NB4 (cell line): ENCODE results near the gene ASPDH.

Source experiments
- DNase-seq: peaks from one replicate; pipeline ENCODE4 v3.0.0; 2010; ENCODE audit warnings: low read depth
- H3K4me3 ChIP-seq: one replicate; pipeline ENCODE4 v1.5.1; 2011; ENCODE audit warnings: mild to moderate bottlenecking, low read depth, low read length, moderate library complexity
- MAX ChIP-seq: IDR thresholded peaks from 2 replicates; pipeline ENCODE4 v1.6.1; 2011; ENCODE audit warnings: low read depth, low read length
- MYC ChIP-seq: IDR thresholded peaks from 2 replicates; pipeline ENCODE4 v1.6.1; 2011; ENCODE audit warnings: low read depth, low read length
- POLR2A ChIP-seq: IDR thresholded peaks from 2 replicates; pipeline ENCODE4 v1.6.1; 2011; ENCODE audit warnings: mild to moderate bottlenecking; ENCODE audit not compliant: insufficient read length; ENCODE audit errors: extremely low read depth
- TF ChIP-seq, protein P1 (sequence below): IDR thresholded peaks from one replicate; pipeline ENCODE4 v1.5.1; 2012; ENCODE audit warnings: low read depth, low read length

ASPDH gene

GRCh38 chr19:50517704-50518075 lies 4.0 kb upstream of the ASPDH start:
- DNase-seq, result no peak
- no peak overlapping the region for H3K4me3 ChIP-seq
- no peak for TF ChIP-seq POLR2A

DNA sequence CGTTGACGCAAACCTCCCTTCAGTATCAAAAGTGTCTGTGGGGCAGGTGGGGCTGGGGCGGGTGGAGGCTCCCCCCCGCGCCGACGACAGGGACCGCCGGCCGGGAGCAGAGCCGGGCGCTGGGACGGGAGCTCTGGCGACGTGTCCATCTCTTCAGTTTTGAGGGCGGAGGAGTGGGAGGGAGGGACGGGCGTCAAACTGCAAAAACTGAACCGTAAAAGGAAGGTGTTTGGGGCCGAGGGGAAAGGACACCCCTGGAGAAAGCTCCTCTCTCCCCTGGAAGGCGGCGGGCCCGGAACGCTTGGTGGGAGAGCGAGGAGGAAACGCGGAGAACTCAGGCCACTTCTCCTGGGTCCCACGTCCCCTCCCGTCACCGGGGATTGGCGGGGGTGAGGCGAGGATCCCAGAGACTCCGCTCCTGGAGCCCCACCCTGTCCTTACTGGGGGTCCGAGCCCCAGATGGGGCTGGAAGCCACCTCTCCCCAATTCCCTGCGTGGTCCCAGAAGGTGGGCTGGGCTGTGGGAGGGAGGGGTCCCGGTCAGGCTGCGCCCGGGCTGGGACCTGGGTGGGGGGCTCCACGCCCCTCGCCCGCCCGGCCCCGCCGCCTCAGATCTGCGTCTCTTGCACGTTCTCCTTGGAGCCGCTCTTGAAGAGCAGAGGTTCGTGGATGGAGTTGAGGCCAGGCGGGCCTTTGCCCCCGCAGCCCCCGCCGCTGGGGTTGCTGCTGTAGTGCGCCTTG lies 3.4 kb upstream of the ASPDH start:
- TF ChIP-seq MYC (no peak), MAX (no peak), POLR2A (no peak)
- TF ChIP-seq, protein P1, sequence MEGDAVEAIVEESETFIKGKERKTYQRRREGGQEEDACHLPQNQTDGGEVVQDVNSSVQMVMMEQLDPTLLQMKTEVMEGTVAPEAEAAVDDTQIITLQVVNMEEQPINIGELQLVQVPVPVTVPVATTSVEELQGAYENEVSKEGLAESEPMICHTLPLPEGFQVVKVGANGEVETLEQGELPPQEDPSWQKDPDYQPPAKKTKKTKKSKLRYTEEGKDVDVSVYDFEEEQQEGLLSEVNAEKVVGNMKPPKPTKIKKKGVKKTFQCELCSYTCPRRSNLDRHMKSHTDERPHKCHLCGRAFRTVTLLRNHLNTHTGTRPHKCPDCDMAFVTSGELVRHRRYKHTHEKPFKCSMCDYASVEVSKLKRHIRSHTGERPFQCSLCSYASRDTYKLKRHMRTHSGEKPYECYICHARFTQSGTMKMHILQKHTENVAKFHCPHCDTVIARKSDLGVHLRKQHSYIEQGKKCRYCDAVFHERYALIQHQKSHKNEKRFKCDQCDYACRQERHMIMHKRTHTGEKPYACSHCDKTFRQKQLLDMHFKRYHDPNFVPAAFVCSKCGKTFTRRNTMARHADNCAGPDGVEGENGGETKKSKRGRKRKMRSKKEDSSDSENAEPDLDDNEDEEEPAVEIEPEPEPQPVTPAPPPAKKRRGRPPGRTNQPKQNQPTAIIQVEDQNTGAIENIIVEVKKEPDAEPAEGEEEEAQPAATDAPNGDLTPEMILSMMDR, result no peak
- DNase-seq, result no peak
- H3K4me3 ChIP-seq, result no peak overlapping the region

- DNase-seq, result no peak
- no peak overlapping the region for H3K4me3 ChIP-seq
- TF ChIP-seq POLR2A (no peak), MYC (no peak), MAX (no peak)
- TF ChIP-seq, protein P1, result no peak
Measured at GRCh38 chr19:50516456-50516855, 2.7 kb upstream of the ASPDH start.

DNA sequence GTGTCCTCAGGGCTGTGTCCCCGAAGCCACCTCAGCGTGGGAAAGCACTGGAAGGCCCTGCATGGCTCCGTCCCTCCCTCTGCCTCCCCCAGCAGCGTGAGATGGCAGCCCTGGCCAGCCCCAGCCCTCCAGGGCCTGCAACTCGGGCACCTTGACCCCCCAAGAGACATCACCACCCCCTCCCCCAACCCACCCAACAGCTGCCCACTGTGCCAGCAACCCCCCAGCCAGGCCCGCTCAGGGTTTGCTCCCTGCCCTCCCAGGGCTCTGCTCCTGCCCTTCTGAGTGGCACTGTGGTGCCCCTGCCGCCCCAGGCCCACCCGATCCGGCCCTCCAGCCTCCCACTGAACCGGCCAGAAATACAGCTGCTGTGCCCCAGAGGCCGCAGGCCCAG lies 1.5 kb upstream of the ASPDH start:
- TF ChIP-seq MAX, result no peak
- no peak for TF ChIP-seq MYC
- TF ChIP-seq, protein P1, result no peak
- no peak for TF ChIP-seq POLR2A
- no peak for DNase-seq
- H3K4me3 ChIP-seq, result no peak overlapping the region

- no peak for DNase-seq
- TF ChIP-seq POLR2A, result no peak
- no peak for TF ChIP-seq MYC
- TF ChIP-seq, protein P1, result no peak
- no peak for TF ChIP-seq MAX
- no peak overlapping the region for H3K4me3 ChIP-seq
Measured at GRCh38 chr19:50514346-50515167, 844 bp upstream of the ASPDH start.

DNA sequence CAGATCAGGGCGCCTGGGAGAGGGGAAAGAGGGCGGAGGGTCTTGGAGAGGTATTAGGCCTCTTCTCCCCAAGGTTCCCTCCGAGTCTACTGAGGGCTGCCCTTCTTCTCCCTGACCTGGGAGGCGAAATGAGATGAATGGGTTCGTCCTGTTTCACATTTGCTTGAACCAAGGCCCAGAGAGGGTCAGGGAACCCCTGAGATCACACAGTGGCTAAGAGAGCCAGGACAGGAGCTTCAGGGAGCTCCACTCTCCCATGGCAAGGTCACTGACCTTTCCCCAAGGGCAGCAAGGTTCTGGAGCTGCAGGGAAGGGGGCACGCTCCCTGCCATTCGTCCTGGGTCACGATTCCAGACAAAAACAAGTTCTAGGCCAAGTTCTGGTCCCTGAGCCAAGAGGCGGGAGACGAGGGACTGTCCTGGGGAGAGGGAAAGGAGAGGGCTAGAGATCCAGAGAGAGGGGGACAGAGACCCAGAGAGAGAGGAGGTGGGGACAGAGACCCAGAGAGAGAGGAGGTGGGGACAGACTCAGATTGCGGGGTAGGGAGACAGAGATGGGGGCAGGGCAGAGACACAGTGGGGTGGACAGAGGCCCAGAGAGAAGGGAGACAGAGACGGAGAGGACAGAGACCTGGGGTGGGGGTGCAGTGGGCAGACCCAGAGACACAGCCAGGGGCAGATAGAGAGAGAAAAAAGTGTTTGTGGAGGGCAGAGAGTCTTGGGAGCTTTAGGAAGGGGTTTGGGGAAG lies 541 bp downstream of the ASPDH start:
- DNase-seq, result no peak
- TF ChIP-seq MYC (no peak), MAX (no peak), POLR2A (no peak)
- TF ChIP-seq, protein P1, result no peak
- H3K4me3 ChIP-seq, result no peak overlapping the region
